HG02623 (cell line): ENCODE results near the gene CTDSP2.
"Not testable (repeated sequence)": the region's sequence is repeated elsewhere in the genome, so short reads cannot be mapped to it uniquely, and the experiment has no call there.

ENCODE experiments used
- ATAC-seq: cut with Tn5 transposase; IDR thresholded peaks from one replicate; pipeline ENCODE4 v1.9.1; 2021; ENCODE audit warnings: moderate library complexity; ENCODE audit not compliant: unreplicated experiment

CTDSP2 gene

DNA sequence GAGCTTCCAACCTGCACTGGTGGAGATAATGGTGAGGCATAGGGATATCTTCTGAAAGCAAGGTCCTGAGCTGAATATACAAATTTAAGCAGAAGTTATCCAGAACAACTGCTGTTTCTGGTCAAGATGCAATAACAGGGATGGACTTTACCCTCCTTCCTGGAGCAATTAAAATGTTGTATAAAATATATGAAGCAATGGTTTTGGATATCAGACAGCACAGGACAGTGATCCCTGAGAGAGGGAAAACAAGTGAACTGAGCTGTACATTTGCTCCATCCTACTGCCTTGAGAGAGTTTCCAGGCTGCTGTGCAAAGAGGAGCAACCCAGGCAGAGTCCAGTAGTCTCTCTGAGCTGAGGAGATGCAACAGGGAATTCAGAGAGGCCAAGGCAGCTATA, 36.0 kb upstream of the CTDSP2 start:
- ATAC-seq = no peak

GRCh38 chr12:57881475-57881874, 34.9 kb upstream of the CTDSP2 start:
- ATAC-seq = no peak

DNA sequence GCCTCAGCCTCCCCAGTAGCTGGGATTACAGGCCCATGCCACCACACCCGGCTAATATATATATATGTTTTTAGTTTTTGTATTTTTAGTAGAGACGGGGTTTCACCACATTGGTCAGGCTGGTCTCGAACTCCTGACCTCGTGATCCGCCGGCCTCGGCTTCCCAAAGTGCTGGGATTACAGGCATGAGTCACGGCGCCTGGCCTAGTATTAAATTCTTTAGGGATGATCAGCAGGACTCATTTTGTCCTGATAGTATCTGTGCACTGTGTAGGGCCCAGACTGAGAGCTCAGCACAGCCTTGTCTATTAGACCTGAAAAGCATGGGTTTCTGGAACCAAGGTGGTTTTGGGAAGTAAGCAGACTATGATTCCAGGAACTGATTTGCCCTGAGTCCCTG, 34.5 kb upstream of the CTDSP2 start:
- ATAC-seq = not testable (repeated sequence)

DNA sequence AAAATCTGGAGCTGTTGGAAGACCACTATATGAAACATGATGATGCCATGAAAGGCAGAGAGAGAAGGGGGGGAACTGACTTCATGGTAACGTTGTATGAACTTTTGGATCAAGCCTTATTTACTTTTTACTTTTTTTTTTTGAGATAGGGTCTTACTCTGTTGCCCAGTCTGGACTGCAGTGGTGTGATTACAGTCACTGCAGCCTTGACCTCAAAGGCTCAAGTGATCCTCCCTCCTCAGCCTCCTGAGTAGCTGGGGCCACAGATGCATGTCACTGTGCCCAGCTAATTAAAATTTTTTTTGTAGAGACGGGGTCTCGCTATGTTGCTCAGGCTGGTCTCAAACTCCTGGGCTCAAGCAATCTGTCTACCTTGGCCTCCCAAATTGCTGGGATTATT, 31.3 kb upstream of the CTDSP2 start:
- ATAC-seq = no peak

GRCh38 chr12:57875753-57876547, 29.4 kb upstream of the CTDSP2 start:
- no peak for ATAC-seq

DNA sequence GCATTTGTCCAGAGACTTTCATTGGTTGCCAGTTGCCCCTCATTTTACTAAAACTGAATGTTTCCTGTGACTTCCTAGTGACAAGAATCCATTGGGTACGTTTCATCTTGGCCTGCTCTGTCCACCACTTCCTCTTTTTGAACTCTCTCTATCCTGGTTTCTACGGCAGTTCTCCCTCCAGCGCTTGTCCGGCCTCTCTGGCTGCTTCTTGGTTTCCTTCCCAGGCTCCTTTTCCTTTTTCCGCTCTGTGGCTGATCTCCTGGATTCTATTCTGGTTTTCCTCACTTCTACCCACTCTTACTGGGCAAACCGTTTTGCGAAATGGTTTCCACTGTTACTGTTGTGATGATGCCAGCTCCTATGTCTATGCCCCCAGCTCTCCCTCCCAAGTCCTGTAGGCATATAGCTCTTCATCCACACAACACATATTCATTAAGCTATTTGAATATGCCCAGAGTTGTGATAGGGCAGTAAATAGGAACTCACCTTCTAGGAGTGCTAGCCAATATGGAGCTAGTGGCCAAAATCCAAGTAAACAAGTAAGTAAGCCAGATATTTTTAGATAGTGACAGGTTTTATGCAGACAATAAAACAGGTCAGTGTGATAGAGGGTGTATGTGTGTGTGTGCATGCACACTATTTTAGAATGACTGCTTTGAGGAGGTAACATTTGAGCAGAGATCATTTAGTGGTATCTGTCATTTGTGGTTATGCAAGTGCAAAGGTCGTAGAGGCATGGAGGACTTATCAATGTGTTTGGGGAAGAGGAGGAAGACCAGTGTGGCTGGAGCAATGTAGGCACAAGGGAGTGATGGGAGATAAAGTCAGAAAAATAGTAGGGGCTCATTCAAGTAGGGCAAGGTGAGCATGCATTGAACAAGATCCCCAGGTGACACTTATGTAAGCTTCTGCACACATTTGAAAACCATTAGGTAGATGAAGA, 27.9 kb upstream of the CTDSP2 start:
- ATAC-seq = no peak

DNA sequence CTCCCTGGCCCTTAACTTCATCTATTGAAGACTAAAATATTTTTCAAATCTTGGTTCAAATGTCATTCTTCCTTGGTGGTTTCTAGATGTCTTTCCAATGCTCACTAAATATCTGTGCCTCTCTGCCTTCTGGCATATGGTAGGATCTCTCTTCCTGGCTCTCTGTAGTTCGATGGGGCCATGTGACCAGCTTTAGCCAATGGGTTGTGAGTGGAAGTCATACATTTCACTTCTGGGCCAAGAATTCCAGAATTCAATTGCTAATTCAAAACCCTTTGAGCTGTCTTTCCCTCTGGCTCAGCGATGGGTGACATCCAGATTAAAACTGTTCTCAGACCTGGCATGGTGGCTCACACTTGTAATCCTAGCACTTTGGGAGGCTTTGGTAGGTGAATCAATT, 25.8 kb upstream of the CTDSP2 start:
- no peak for ATAC-seq

- no peak for ATAC-seq
Measured at GRCh38 chr12:57869927-57870318, 23.4 kb upstream of the CTDSP2 start.

DNA sequence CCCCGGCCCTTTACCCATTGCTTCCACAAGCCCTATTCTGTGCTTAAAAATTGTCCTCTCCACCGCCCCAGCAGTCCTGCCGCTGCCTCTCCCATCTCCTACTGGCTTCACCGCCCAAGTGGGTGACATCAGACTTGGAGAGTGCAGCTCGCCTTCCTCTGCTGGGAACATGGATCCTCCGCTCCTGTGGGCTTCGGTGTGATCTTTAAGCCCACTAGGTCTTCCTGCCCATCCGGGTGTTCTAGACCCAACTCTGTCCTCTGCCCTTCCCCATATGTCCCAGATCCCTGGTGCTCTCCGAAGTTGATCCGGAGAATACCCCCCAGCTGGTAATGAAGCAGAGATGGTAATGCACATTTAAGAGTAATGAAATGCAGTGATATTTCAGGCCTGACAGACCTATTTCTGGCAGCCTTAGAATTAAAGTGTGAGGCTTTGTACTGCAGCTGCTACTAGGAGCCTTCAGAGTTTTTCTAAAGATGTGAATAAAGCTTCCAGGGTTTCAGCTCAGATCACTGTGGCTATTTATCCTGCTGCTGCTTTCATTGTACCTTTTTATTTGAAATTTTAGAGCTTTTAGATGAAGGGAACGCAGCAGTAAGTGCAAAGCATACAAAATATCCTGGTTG, 22.9 kb upstream of the CTDSP2 start:
- ATAC-seq = no peak

DNA sequence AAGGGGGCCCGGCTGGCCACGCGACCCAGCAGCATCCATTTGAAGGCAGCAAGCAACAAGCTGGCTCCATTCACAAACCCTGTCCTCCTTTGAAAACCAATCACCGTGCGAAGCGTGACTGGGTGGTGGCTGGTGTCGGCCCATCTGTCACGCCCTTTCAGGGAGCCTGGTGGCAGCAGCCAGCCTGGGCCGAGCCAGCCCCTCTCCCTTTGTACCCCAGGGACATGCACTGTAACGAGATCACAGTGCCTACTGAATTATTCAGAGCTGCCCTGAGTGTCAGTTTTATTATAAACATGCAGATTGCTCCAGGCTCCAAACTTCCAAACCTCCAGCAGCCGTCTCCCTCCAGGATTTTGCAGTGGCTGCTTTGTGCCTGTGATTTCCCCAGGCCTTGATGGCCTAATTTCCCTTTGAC, 22.3 kb upstream of the CTDSP2 start:
- ATAC-seq = no peak

- no peak for ATAC-seq
Measured at GRCh38 chr12:57868221-57868620, 21.7 kb upstream of the CTDSP2 start.

GRCh38 chr12:57866308-57867019, 19.9 kb upstream of the CTDSP2 start:
- no peak for ATAC-seq

- peak; percentile 63 for ATAC-seq
Measured at GRCh38 chr12:57865084-57865751, 18.7 kb upstream of the CTDSP2 start.

GRCh38 chr12:57864442-57865083, 18.0 kb upstream of the CTDSP2 start:
- no peak for ATAC-seq

GRCh38 chr12:57863676-57864075, 17.1 kb upstream of the CTDSP2 start:
- no peak for ATAC-seq

DNA sequence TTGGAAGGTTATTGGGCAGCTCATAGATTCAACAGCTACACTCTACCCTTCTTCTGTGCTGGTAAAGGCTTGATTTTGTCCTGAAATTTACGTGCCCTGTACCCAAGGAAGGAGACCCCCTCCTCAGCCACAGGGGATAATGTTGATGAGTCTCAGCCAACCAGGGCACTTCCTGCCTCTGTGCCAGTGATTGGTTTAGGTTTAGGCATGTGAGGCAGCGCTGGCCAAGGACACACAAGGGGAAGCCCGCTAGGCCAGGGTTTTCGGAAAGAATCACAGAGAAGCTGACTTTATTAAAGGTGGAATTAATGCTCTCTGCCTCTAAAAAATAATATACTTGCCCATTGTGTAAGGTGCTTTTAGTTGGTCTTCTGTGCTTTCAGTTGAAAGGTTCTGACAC, 15.4 kb upstream of the CTDSP2 start:
- no peak for ATAC-seq

DNA sequence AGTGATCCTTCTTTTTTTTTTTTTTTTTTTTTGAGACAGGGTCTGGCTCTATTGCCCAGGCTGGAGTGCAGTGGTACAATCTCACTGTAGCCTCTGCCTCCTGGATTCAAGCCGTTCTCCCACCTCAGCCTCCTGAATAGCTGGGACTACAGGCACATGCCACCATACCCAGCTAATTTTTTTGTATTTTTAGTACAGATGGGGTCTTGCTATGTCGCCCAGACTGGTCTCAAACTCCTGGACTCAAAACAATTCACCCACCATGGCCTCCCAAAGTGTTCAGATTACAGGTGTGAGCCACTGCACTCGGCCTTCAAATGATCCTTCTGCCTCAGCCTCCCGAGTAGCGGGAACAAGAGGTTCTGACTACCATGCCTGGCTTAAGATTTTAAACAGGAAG, 14.4 kb upstream of the CTDSP2 start:
- ATAC-seq = not testable (repeated sequence)

DNA sequence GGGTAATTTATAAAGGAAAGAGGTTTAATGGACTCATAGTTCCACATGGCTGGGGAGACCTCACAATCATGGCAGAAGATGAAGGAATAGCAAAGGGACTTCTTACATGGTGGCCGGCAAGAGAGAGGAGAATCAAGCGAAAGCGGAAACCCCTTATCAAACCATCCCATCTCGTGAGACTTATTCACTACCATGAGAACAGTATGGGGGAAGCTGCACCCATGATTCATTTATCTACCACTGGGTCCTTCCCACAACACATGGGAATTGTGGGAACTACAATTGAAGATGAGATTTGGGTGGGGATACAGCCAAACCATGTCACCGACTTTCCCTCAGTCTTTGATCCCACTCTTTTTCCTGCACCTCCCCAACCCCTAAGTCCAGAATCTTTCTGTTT, 12.6 kb upstream of the CTDSP2 start:
- no peak for ATAC-seq

- ATAC-seq = not testable (repeated sequence)
Measured at GRCh38 chr12:57858123-57858522, 11.6 kb upstream of the CTDSP2 start.

DNA sequence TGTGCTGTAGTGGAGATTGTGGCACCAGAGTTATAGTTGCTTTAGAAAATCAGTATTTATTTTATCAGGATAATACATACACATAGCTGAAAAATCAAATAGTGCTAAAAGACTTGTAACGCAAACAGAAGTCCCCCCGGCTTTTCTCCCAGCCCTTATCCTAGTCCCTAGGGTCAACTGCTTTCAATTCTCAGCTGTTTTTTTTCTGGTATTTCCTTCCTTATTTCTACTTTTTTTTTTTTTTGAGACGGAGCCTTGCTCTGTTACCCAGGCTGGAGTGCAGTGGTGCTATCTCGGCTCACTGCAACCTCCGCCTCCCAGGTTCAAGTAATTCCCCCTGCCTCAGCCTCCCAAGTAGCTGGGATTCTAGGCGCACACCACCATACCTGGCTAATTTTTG, 8.4 kb upstream of the CTDSP2 start:
- ATAC-seq = no peak
